ENCODE results near the gene FAM50A. TPM values are rescaled to one million over a fixed set of nuclear protein-coding genes. Genes with fewer than 3 reads are reported as not detected.

The FAM50A gene
- total RNA-seq, 2 experiments from 2014 or later, result 30.8 to 55.1 TPM

GRCh38 chrX:154445776-154446175 lies 1.8 kb downstream of the FAM50A start:
- BruUV-seq (replicated peaks), result no TSS peak
- H3K27ac ChIP-seq (ENCODE audit: low read depth, low read length, poor library complexity, severe bottlenecking), result no peak overlapping the region
- no peaks in the 10 kb centered on the region for H3K9me2 ChIP-seq (ENCODE audit: insufficient read depth, low read length)
- no peaks in the 10 kb centered on the region for H3K79me2 ChIP-seq (ENCODE audit: insufficient read depth, low read depth, low read length)
- intact Hi-C loops (cut with micrococcal nuclease; ENCODE audit: unreplicated experiment), result no loop called here
- H3K36me3 ChIP-seq (ENCODE audit: insufficient read depth, low read length), result peaks cover 7% of the 10 kb centered on the region; the same call in 1 of the 2 replicates
- H3K9me3 ChIP-seq (ENCODE audit: low read length), result no peaks in the 10 kb centered on the region
- no peaks in the 10 kb centered on the region for H4K20me1 ChIP-seq (ENCODE audit: insufficient read depth, low read length)
- H3K4me1 ChIP-seq (ENCODE audit: insufficient read depth, low read length, poor library complexity, severe bottlenecking), result peaks cover 13% of the 10 kb centered on the region
- no peak overlapping the region for H3K4me3 ChIP-seq (ENCODE audit: low read depth, low read length, poor library complexity, severe bottlenecking)
- no peak for TF ChIP-seq CTCF (conservative IDR thresholded peaks at IDR 0.05; ENCODE audit: low read length)
- no peak for TF ChIP-seq EZH2phosphoT487 (IDR thresholded peaks at IDR 0.05; ENCODE audit: borderline replicate concordance, low read depth, low read length)
- no peak overlapping the region for H3K4me2 ChIP-seq (ENCODE audit: low read length)
- POLR2A ChIA-PET, result interaction anchor here (0.6 kb wide), 1 partner anchor 56 kb away, joined by 4 read pairs; no protein-coding TSS in a partner anchor
- CTCF ChIA-PET (ENCODE audit: unreplicated experiment), result no interaction called here
- no peak overlapping the region for H2AFZ ChIP-seq (ENCODE audit: low read length)
- no peak for DNase-seq (ENCODE audit: low spot score)

DNA sequence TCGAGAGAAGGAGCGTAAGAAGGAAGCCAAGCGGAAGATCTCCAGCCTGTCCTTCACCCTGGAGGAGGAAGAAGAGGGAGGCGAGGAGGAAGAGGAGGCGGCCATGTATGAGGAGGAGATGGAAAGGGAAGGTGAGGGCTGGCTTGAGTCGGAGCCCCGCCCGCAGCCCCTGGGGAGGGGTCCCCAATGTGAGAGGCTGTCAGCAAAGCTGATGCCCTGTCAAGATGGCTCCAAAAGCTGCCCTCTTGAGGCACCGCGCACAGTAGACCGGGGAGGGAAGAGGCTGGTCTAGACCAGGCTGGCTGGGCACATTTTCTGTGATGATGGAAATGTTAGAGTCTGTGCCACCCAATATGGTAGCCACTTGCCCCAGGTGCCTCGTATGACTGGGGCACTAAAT lies 2.5 kb downstream of the FAM50A start:
- BruUV-seq (replicated peaks), result no TSS peak
- no peak overlapping the region for H3K27ac ChIP-seq (ENCODE audit: low read depth, low read length, poor library complexity, severe bottlenecking)
- no peaks in the 10 kb centered on the region for H3K9me3 ChIP-seq (ENCODE audit: low read length)
- H3K4me2 ChIP-seq (ENCODE audit: low read length), result no peak overlapping the region
- intact Hi-C loops (cut with micrococcal nuclease; ENCODE audit: unreplicated experiment), result no loop called here
- no peaks in the 10 kb centered on the region for H4K20me1 ChIP-seq (ENCODE audit: insufficient read depth, low read length)
- DNase-seq (ENCODE audit: low spot score), result no peak
- TF ChIP-seq CTCF (conservative IDR thresholded peaks at IDR 0.05; ENCODE audit: low read length), result no peak
- no peak for TF ChIP-seq EZH2phosphoT487 (IDR thresholded peaks at IDR 0.05; ENCODE audit: borderline replicate concordance, low read depth, low read length)
- H3K4me3 ChIP-seq (ENCODE audit: low read depth, low read length, poor library complexity, severe bottlenecking), result no peak overlapping the region
- H3K79me2 ChIP-seq (ENCODE audit: insufficient read depth, low read depth, low read length), result no peaks in the 10 kb centered on the region
- H3K36me3 ChIP-seq (ENCODE audit: insufficient read depth, low read length), result peaks cover 3% of the 10 kb centered on the region; the same call in 1 of the 2 replicates
- H2AFZ ChIP-seq (ENCODE audit: low read length), result no peak overlapping the region
- no peaks in the 10 kb centered on the region for H3K9me2 ChIP-seq (ENCODE audit: insufficient read depth, low read length)
- CTCF ChIA-PET (ENCODE audit: unreplicated experiment), result no interaction called here
- POLR2A ChIA-PET, result interaction anchor here (0.5 kb wide), 1 partner anchor 28 kb away, joined by 3 read pairs; no protein-coding TSS in a partner anchor
- H3K4me1 ChIP-seq (ENCODE audit: insufficient read depth, low read length, poor library complexity, severe bottlenecking), result peaks cover 13% of the 10 kb centered on the region

- intact Hi-C loops (cut with micrococcal nuclease; ENCODE audit: unreplicated experiment), result no loop called here
- H3K9me3 ChIP-seq (ENCODE audit: low read length), result no peaks in the 10 kb centered on the region
- BruUV-seq (replicated peaks), result no TSS peak
- POLR2A ChIA-PET, result interaction anchor here (0.6 to 0.7 kb wide), 2 partner anchors 8 to 314 kb away, joined by 3 to 7 read pairs; partner anchors contain the start of gene DKC1
- H2AFZ ChIP-seq (ENCODE audit: low read length), result no peak overlapping the region
- CTCF ChIA-PET (ENCODE audit: unreplicated experiment), result no interaction called here
- H3K4me3 ChIP-seq (ENCODE audit: low read depth, low read length, poor library complexity, severe bottlenecking), result no peak overlapping the region
- TF ChIP-seq EZH2phosphoT487 (IDR thresholded peaks at IDR 0.05; ENCODE audit: borderline replicate concordance, low read depth, low read length) (no peak), CTCF (conservative IDR thresholded peaks at IDR 0.05; ENCODE audit: low read length) (no peak)
- peaks cover 10% of the 10 kb centered on the region for H3K4me1 ChIP-seq (ENCODE audit: insufficient read depth, low read length, poor library complexity, severe bottlenecking)
- H3K27ac ChIP-seq (ENCODE audit: low read depth, low read length, poor library complexity, severe bottlenecking), result no peak overlapping the region
- no peaks in the 10 kb centered on the region for H3K9me2 ChIP-seq (ENCODE audit: insufficient read depth, low read length)
- DNase-seq (ENCODE audit: low spot score), result no peak
- no peaks in the 10 kb centered on the region for H3K79me2 ChIP-seq (ENCODE audit: insufficient read depth, low read depth, low read length)
- no peaks in the 10 kb centered on the region for H4K20me1 ChIP-seq (ENCODE audit: insufficient read depth, low read length)
- H3K4me2 ChIP-seq (ENCODE audit: low read length), result no peak overlapping the region
- no peaks in the 10 kb centered on the region; the same call in 1 of the 2 replicates for H3K36me3 ChIP-seq (ENCODE audit: insufficient read depth, low read length)
These were observed 4.5 kb downstream of the FAM50A start for GRCh38 chrX:154448484-154448883.
